Measurements from ENCODE around the gene ABCB6.

- TF ChIP-seq CTCF (conservative IDR thresholded peaks at IDR 0.05 in 1 of 2, IDR thresholded peaks at IDR 0.05 in 1 of 2; ENCODE audit: extremely low read depth in 1 of 2, insufficient read depth in 1 of 2, low read depth in 1 of 2, low read length in 2 of 2) = peak in 1 of 2 donors; percentile 4
- no peak for TF ChIP-seq EZH2 (IDR thresholded peaks at IDR 0.05; ENCODE audit: borderline replicate concordance, low read length)
Observed at GRCh38 chr2:219175928-219176817, 42.6 kb downstream of the ABCB6 start.
